ENCODE results near the gene SLC22A23. TPM values are rescaled to one million over a fixed set of nuclear protein-coding genes. Genes with fewer than 3 reads are reported as not detected.

SLC22A23 gene
- total RNA-seq, 1 donor from 2014 or later, result 19.4 TPM

GRCh38 chr6:3285732-3286131, 171.1 kb downstream of the SLC22A23 start:
- peaks cover 14% of the 10 kb centered on the region for H3K36me3 Mint-ChIP-seq (ENCODE audit: insufficient read depth)
- no peak overlapping the region for H3K27ac Mint-ChIP-seq
- no peaks in the 10 kb centered on the region for H3K27me3 Mint-ChIP-seq
- peaks cover 3% of the 10 kb centered on the region for H3K4me1 Mint-ChIP-seq (ENCODE audit: low read depth)
- DNase-seq (ENCODE audit: low spot score, unreplicated experiment), result no peak
- no peak overlapping the region for H3K4me3 Mint-ChIP-seq (ENCODE audit: low read depth)
- H3K9me3 Mint-ChIP-seq (ENCODE audit: low read depth), result no peaks in the 10 kb centered on the region
- TF ChIP-seq CTCF (IDR thresholded peaks at IDR 0.05; ENCODE audit: unreplicated experiment), result no peak

GRCh38 chr6:3285049-3285639, 171.7 kb downstream of the SLC22A23 start:
- Mint-ChIP-seq H3K4me3 (ENCODE audit: low read depth) (no peak overlapping the region), H3K27me3 (no peaks in the 10 kb centered on the region), H3K9me3 (ENCODE audit: low read depth) (no peaks in the 10 kb centered on the region), H3K27ac (no peak overlapping the region), H3K4me1 (ENCODE audit: low read depth) (peaks cover 3% of the 10 kb centered on the region), H3K36me3 (ENCODE audit: insufficient read depth) (peaks cover 13% of the 10 kb centered on the region)
- no peak for DNase-seq (ENCODE audit: low spot score, unreplicated experiment)
- TF ChIP-seq CTCF (IDR thresholded peaks at IDR 0.05; ENCODE audit: unreplicated experiment), result no peak

- H3K27me3 Mint-ChIP-seq, result no peaks in the 10 kb centered on the region
- no peak for TF ChIP-seq CTCF (IDR thresholded peaks at IDR 0.05; ENCODE audit: unreplicated experiment)
- H3K4me1 Mint-ChIP-seq (ENCODE audit: low read depth), result peaks cover 3% of the 10 kb centered on the region
- H3K27ac Mint-ChIP-seq, result no peak overlapping the region
- peaks cover 14% of the 10 kb centered on the region for H3K36me3 Mint-ChIP-seq (ENCODE audit: insufficient read depth)
- no peaks in the 10 kb centered on the region for H3K9me3 Mint-ChIP-seq (ENCODE audit: low read depth)
- DNase-seq (ENCODE audit: low spot score, unreplicated experiment), result no peak
- H3K4me3 Mint-ChIP-seq (ENCODE audit: low read depth), result no peak overlapping the region
Measured at GRCh38 chr6:3284436-3284876, 172.4 kb downstream of the SLC22A23 start.

GRCh38 chr6:3283641-3284435, 173.0 kb downstream of the SLC22A23 start:
- no peak for DNase-seq (ENCODE audit: low spot score, unreplicated experiment)
- H3K9me3 Mint-ChIP-seq (ENCODE audit: low read depth), result no peaks in the 10 kb centered on the region
- TF ChIP-seq CTCF (IDR thresholded peaks at IDR 0.05; ENCODE audit: unreplicated experiment), result no peak
- no peak overlapping the region for H3K4me3 Mint-ChIP-seq (ENCODE audit: low read depth)
- H3K36me3 Mint-ChIP-seq (ENCODE audit: insufficient read depth), result peaks cover 14% of the 10 kb centered on the region
- no peak overlapping the region for H3K27ac Mint-ChIP-seq
- H3K4me1 Mint-ChIP-seq (ENCODE audit: low read depth), result peaks cover 3% of the 10 kb centered on the region
- H3K27me3 Mint-ChIP-seq, result no peaks in the 10 kb centered on the region

- H3K4me3 Mint-ChIP-seq (ENCODE audit: low read depth), result no peak overlapping the region
- no peak for TF ChIP-seq CTCF (IDR thresholded peaks at IDR 0.05; ENCODE audit: unreplicated experiment)
- no peaks in the 10 kb centered on the region for H3K27me3 Mint-ChIP-seq
- no peak for DNase-seq (ENCODE audit: low spot score, unreplicated experiment)
- peaks cover 3% of the 10 kb centered on the region for H3K4me1 Mint-ChIP-seq (ENCODE audit: low read depth)
- peaks cover 14% of the 10 kb centered on the region for H3K36me3 Mint-ChIP-seq (ENCODE audit: insufficient read depth)
- no peak overlapping the region for H3K27ac Mint-ChIP-seq
- no peaks in the 10 kb centered on the region for H3K9me3 Mint-ChIP-seq (ENCODE audit: low read depth)
Measured at GRCh38 chr6:3283241-3283640, 173.6 kb downstream of the SLC22A23 start.
